SK-N-SH (cell line): ENCODE data around the gene FAM110A. TPM values are rescaled to one million over a fixed set of nuclear protein-coding genes. Genes with fewer than 3 reads are reported as not detected.
"Not testable (repeated sequence)": the region's sequence is repeated elsewhere in the genome, so short reads cannot be mapped to it uniquely, and the experiment has no call there.

Experiments used
- CTCF ChIA-PET: fragments of 300-600, 350-600 bp; formaldehyde crosslinking; extraction: SDS; loops from one replicate; lab custom pipeline; 2021; lab: Yijun Ruan, JAX
- POLR2A ChIA-PET: fragments of 350-600 bp; sonication (Branson Sonifier 250); formaldehyde crosslinking; extraction: SDS; loops from one replicate; lab custom pipeline; 2020; ENCODE audit warnings: antibody characterized with exemption, inconsistent platforms; lab: Yijun Ruan, JAX
- DNase-seq: peaks from one replicate; pipeline ENCODE4 v3.0.0; 2012
- H2AFZ ChIP-seq: fragments of 200-600 bp; sonication (generic); 2 replicates; pipeline ENCODE4 v1.8.1; 2016; ENCODE audit warnings: antibody characterized with exemption, mild to moderate bottlenecking, low read depth
- H3F3A ChIP-seq: fragments of 200-600 bp; sonication (generic); replicated peaks from 2 replicates; pipeline ENCODE3; 2016; ENCODE audit warnings: antibody characterized with exemption, mild to moderate bottlenecking; ENCODE audit not compliant: insufficient read depth
- H3K27ac ChIP-seq, 2 experiments: fragments of 200-500 bp in 1 of 2; fragments of 200-600 bp in 1 of 2; sonication (Bioruptor generic) in 1 of 2; sonication (generic), shearing (Covaris generic) in 1 of 2; 2 replicates each; pipeline versions ENCODE4 v1.5.1 to v1.6.1; 2014 to 2016; ENCODE audit warnings: low read depth in 2 of 2, inconsistent platforms in 1 of 2, low read length in 1 of 2, mild to moderate bottlenecking in 1 of 2, mixed read lengths in 1 of 2
- H3K27me3 ChIP-seq: fragments of 200-600 bp; sonication (generic), shearing (Covaris generic); 2 replicates; pipeline ENCODE4 v1.6.1; 2016; ENCODE audit warnings: mixed run types; ENCODE audit not compliant: insufficient read depth
- H3K36me3 ChIP-seq, 2 experiments: fragments of 200-500 bp in 1 of 2; fragments of 200-600 bp in 1 of 2; sonication (Bioruptor generic) in 1 of 2; sonication (generic) in 1 of 2; replicated peaks in 1 of 2; 2 replicates each; pipeline versions ENCODE3 to v1.5.1; 2014 to 2016; ENCODE audit warnings: low read length in 1 of 2, mild to moderate bottlenecking in 1 of 2; ENCODE audit not compliant: insufficient read depth in 2 of 2, control insufficient read depth in 1 of 2
- H3K4me1 ChIP-seq, 2 experiments: fragments of 200-500 bp in 1 of 2; fragments of 200-600 bp in 1 of 2; sonication (Bioruptor generic) in 1 of 2; sonication (generic), shearing (Covaris generic) in 1 of 2; 2 replicates each; pipeline versions ENCODE4 v1.5.1 to v1.6.1; 2014 to 2016; ENCODE audit warnings: low read depth in 1 of 2, low read length in 1 of 2, mixed run types in 1 of 2; ENCODE audit not compliant: insufficient read depth in 2 of 2, control insufficient read depth in 1 of 2
- H3K4me2 ChIP-seq: fragments of 200-600 bp; sonication (generic), shearing (Covaris generic); 2 replicates; pipeline ENCODE4 v1.6.1; 2017; ENCODE audit warnings: mixed run types
- H3K4me3 ChIP-seq, 2 experiments: fragments of 200-500 bp in 1 of 2; fragments of 200-600 bp in 1 of 2; sonication (Bioruptor generic) in 1 of 2; sonication (generic), shearing (Covaris generic) in 1 of 2; 2 replicates each; pipeline versions ENCODE4 v1.5.1 to v1.8.1; 2014 to 2016; ENCODE audit warnings: low read depth in 2 of 2, inconsistent platforms in 1 of 2, low read length in 1 of 2, mild to moderate bottlenecking in 1 of 2, mixed read lengths in 1 of 2, moderate library complexity in 1 of 2
- H3K79me2 ChIP-seq: fragments of 200-600 bp; sonication (generic); 2 replicates; pipeline ENCODE4 v1.8.1; 2017; ENCODE audit warnings: mild to moderate bottlenecking; ENCODE audit not compliant: insufficient read depth
- H3K9ac ChIP-seq: fragments of 200-600 bp; sonication (generic); 2 replicates; pipeline ENCODE4 v1.6.1; 2017; ENCODE audit warnings: mixed run types
- H3K9me2 ChIP-seq: fragments of 200-600 bp; sonication (generic); 2 replicates; pipeline ENCODE4 v1.6.1; 2017; ENCODE audit warnings: mixed run types
- H3K9me3 ChIP-seq: fragments of 200-600 bp; sonication (generic); 2 replicates; pipeline ENCODE4 v1.6.1; 2017; ENCODE audit warnings: mixed run types, mild to moderate bottlenecking, moderate library complexity
- H4K20me1 ChIP-seq: fragments of 200-600 bp; sonication (generic); 2 replicates; pipeline ENCODE4 v1.6.1; 2017; ENCODE audit warnings: mild to moderate bottlenecking, mixed run types; ENCODE audit not compliant: insufficient read depth
- CHD2 ChIP-seq: fragments of 150-350 bp; IDR thresholded peaks from 2 replicates; pipeline ENCODE4 v1.6.1; 2018; ENCODE audit warnings: low read length; ENCODE audit not compliant: partially characterized antibody
- ELF1 ChIP-seq: IDR thresholded peaks from 2 replicates; pipeline ENCODE4 v1.4.0; 2012
- GABPA ChIP-seq: IDR thresholded peaks from 2 replicates; pipeline ENCODE4 v1.4.0; 2012; ENCODE audit warnings: low read depth, mild to moderate bottlenecking
- GATA2 ChIP-seq: sonication (generic); formaldehyde crosslinking; IDR thresholded peaks from 2 replicates; pipeline ENCODE4 v1.5.0; 2020; ENCODE audit warnings: mild to moderate bottlenecking, missing genetic modification reagents
- MAX ChIP-seq: IDR thresholded peaks from 2 replicates; pipeline ENCODE4 v1.4.0; 2012; ENCODE audit warnings: low read depth
- MXI1 ChIP-seq: IDR thresholded peaks from 2 replicates; pipeline ENCODE4 v1.6.1; 2012; ENCODE audit warnings: mild to moderate bottlenecking, low read depth, low read length, improper control_type of control experiment
- NFIC ChIP-seq: IDR thresholded peaks from 2 replicates; pipeline ENCODE4 v1.4.0; 2012; ENCODE audit warnings: borderline replicate concordance
- PBX3 ChIP-seq: IDR thresholded peaks from 2 replicates; pipeline ENCODE4; 2012
- POLR2AphosphoS5 ChIP-seq: IDR thresholded peaks from 2 replicates; pipeline ENCODE4 v1.6.1; 2012; ENCODE audit warnings: low read depth, low read length
- REST ChIP-seq: IDR thresholded peaks from 2 replicates; pipeline ENCODE4 v1.6.1; 2012; ENCODE audit warnings: mild to moderate bottlenecking, low read depth, low read length, moderate library complexity
- SIN3A ChIP-seq: IDR thresholded peaks from 2 replicates; pipeline ENCODE4 v1.6.1; 2012; ENCODE audit warnings: low read depth, mild to moderate bottlenecking, low read length, moderate library complexity, borderline replicate concordance
- SMC3 ChIP-seq: IDR thresholded peaks from 2 replicates; pipeline ENCODE4 v1.6.1; 2012; ENCODE audit warnings: low read depth, low read length, improper control_type of control experiment
- TAF1 ChIP-seq: IDR thresholded peaks from 2 replicates; pipeline ENCODE4 v1.6.1; 2012; ENCODE audit warnings: low read depth, mild to moderate bottlenecking, low read length, moderate library complexity, borderline replicate concordance
- TEAD4 ChIP-seq: IDR thresholded peaks from 2 replicates; pipeline ENCODE4 v1.4.0; 2012; ENCODE audit warnings: mild to moderate bottlenecking, borderline replicate concordance; ENCODE audit not compliant: insufficient read depth
- USF1 ChIP-seq: IDR thresholded peaks from 2 replicates; pipeline ENCODE4 v1.4.0; 2012; ENCODE audit warnings: low read depth, borderline replicate concordance
- USF2 ChIP-seq: fragments of 150-350 bp; IDR thresholded peaks from 2 replicates; pipeline ENCODE4 v1.6.1; 2017; ENCODE audit warnings: antibody characterized with exemption, low read length, low read depth, borderline replicate concordance
- YY1 ChIP-seq: IDR thresholded peaks from 2 replicates; pipeline ENCODE4 v1.4.0; 2012; ENCODE audit warnings: low read depth, mild to moderate bottlenecking
- WGBS: methylation state at CpG from one replicate; pipeline ENCODE4 v1.1.6; 2017; ENCODE audit warnings: low lambda C conversion rate; 5-methylcytosine and 5-hydroxymethylcytosine counted together
- polyA plus RNA-seq, 3 experiments: library from polyadenylated mRNA; depleted of rRNA; stranded (reverse); fragments of >200 nt; gene quantifications; 2 replicates each; pipeline ENCODE4 v1.2.3, GENCODE V29; 2012

FAM110A gene
- polyA plus RNA-seq, 1 of the 3 experiments (the other 2 are of a cell fraction) = 3.8 TPM

GRCh38 chr20:798746-799145 is 34.8 kb upstream of the FAM110A start:
- DNase-seq, H3K36me3 ChIP-seq, H4K20me1 ChIP-seq, H3F3A ChIP-seq, H3K27ac ChIP-seq, H3K9me2 ChIP-seq, H3K9ac ChIP-seq, H3K4me1 ChIP-seq, H3K9me3 ChIP-seq, H3K79me2 ChIP-seq, POLR2A ChIA-PET, H2AFZ ChIP-seq, H3K27me3 ChIP-seq, H3K4me2 ChIP-seq, H3K4me3 ChIP-seq: not testable (repeated sequence)
- CTCF ChIA-PET = interaction anchor here (0.7 to 1.1 kb wide), 3 partner anchors 17 to 415 kb away, joined by 3 to 4 read pairs (median 3); no protein-coding TSS in a partner anchor
- 40% methylated on average over 5 of the region's 5 CpGs for WGBS

GRCh38 chr20:800026-800425 is 33.5 kb upstream of the FAM110A start:
- H3K9ac ChIP-seq, H3K4me2 ChIP-seq, POLR2A ChIA-PET, CTCF ChIA-PET, H2AFZ ChIP-seq, DNase-seq, H3K27me3 ChIP-seq, H3K4me1 ChIP-seq, H3K9me2 ChIP-seq, H3K9me3 ChIP-seq, H3K36me3 ChIP-seq, H4K20me1 ChIP-seq, H3K4me3 ChIP-seq, H3F3A ChIP-seq, H3K27ac ChIP-seq, H3K79me2 ChIP-seq: not testable (repeated sequence)
- 36% methylated on average over 7 of the region's 7 CpGs for WGBS

GRCh38 chr20:801678-802077 is 31.8 kb upstream of the FAM110A start:
- ChIA-PET POLR2A (no interaction called here), CTCF (interaction anchor here (1.1 to 3.5 kb wide), 3 partner anchors 15 to 161 kb away, joined by 3 to 26 read pairs (median 5); no protein-coding TSS in a partner anchor)
- TF ChIP-seq USF1 (no peak), POLR2AphosphoS5 (no peak), SMC3 (no peak), CHD2 (no peak), PBX3 (no peak), NFIC (no peak), TEAD4 (no peak), ELF1 (no peak), MXI1 (no peak), YY1 (no peak), TAF1 (no peak), REST (no peak), USF2 (no peak), SIN3A (no peak), GABPA (no peak), GATA2 (CRISPR knock-in tag) (no peak), MAX (no peak)
- no peaks in the 10 kb centered on the region; the same call in 1 of the 2 replicates for H3K27me3 ChIP-seq
- H3K4me2 ChIP-seq = no peak overlapping the region
- H3K4me1 ChIP-seq = no peaks in the 10 kb centered on the region
- H3K9me2 ChIP-seq = no peaks in the 10 kb centered on the region
- H3K79me2 ChIP-seq = no peaks in the 10 kb centered on the region
- no peak overlapping the region for H3K4me3 ChIP-seq
- no peaks in the 10 kb centered on the region for H3F3A ChIP-seq
- no peaks in the 10 kb centered on the region for H3K36me3 ChIP-seq
- H3K9ac ChIP-seq = no peak overlapping the region
- H3K27ac ChIP-seq = no peak overlapping the region
- peaks cover 7% of the 10 kb centered on the region for H3K9me3 ChIP-seq
- no peak overlapping the region for H2AFZ ChIP-seq
- H4K20me1 ChIP-seq = no peaks in the 10 kb centered on the region
- DNase-seq = no peak
- WGBS = 42% methylated on average over 3 of the region's 3 CpGs
